Activated CD4-positive, alpha-beta T cell treated with anti-CD3 and anti-CD28 coated beads for 36 hours (primary cell): ENCODE measurements around the gene NEK4. TPM values are rescaled to one million over a fixed set of nuclear protein-coding genes. Genes with fewer than 3 reads are reported as not detected.
A peak's percentile ranks its signal among the peaks of the same experiment; 100 is the strongest.
"Not testable (repeated sequence)": the region's sequence is repeated elsewhere in the genome, so short reads cannot be mapped to it uniquely, and the experiment has no call there.

Experiments
- ATAC-seq: fragments of 200-7000 bp; cut with Tn5 transposase; one replicate; pipeline ENCODE4 v1.10.0; 2021; ENCODE audit warnings: mild to moderate bottlenecking, moderate library complexity
- CTCF ChIA-PET: fragments of 350-600 bp; sonication (Branson Sonifier 250); formaldehyde crosslinking; loops from one replicate; lab custom pipeline; 2021; ENCODE audit warnings: antibody characterized with exemption; lab: Charles Lee
- POLR2A ChIA-PET: fragments of 350-600 bp; sonication (Branson Sonifier 250); formaldehyde crosslinking; loops from one replicate; lab custom pipeline; 2021; ENCODE audit warnings: antibody characterized with exemption, inconsistent platforms; lab: Charles Lee
- DNase-seq: peaks from one replicate; pipeline ENCODE4 v3.0.0-alpha.2; 2020
- H3K27ac Mint-ChIP-seq: one replicate; pipeline ENCODE4 v1.8.0; 2021; ENCODE audit warnings: mixed read lengths
- H3K27me3 Mint-ChIP-seq: one replicate; pipeline ENCODE4 v1.8.0; 2021; ENCODE audit warnings: mixed read lengths
- H3K36me3 Mint-ChIP-seq: one replicate; pipeline ENCODE4 v1.8.0; 2021; ENCODE audit warnings: low read depth, mixed read lengths
- H3K4me1 Mint-ChIP-seq: one replicate; pipeline ENCODE4 v1.8.0; 2021; ENCODE audit warnings: mixed read lengths
- H3K4me3 Mint-ChIP-seq: one replicate; pipeline ENCODE4 v1.8.0; 2021; ENCODE audit warnings: mild to moderate bottlenecking, moderate library complexity, mixed read lengths
- H3K9me3 Mint-ChIP-seq: one replicate; pipeline ENCODE4 v1.8.0; 2021; ENCODE audit warnings: low read depth, mixed read lengths
- intact Hi-C, 2 experiments: fragments of 100-400 bp; cut with DNase I in 1 of 2; cut with micrococcal nuclease in 1 of 2; formaldehyde crosslinking; loops; one replicate each; pipeline versions ENCODE4 v1.14.2 to v1.15.1; 2022 to 2024; cut with DNase I, micrococcal nuclease
- total RNA-seq, 2 experiments: library from RNA; stranded (reverse); gene quantifications; one replicate each; pipeline ENCODE4 v1.2.3, GENCODE V29; 2021

The NEK4 gene
- total RNA-seq, 2 experiments from 2014 or later = 19.1 to 21.4 TPM

- intact Hi-C loops, H3K27ac Mint-ChIP-seq, H3K27me3 Mint-ChIP-seq, H3K36me3 Mint-ChIP-seq, H3K4me1 Mint-ChIP-seq, H3K9me3 Mint-ChIP-seq, ATAC-seq, DNase-seq, POLR2A ChIA-PET, H3K4me3 Mint-ChIP-seq, CTCF ChIA-PET: not testable (repeated sequence)
Measured at GRCh38 chr3:52776486-52776885, 5.7 kb upstream of the NEK4 start.

- intact Hi-C loops = no loop called here
- ATAC-seq (no peak), DNase-seq (no peak)
- Mint-ChIP-seq H3K4me1 (peaks cover 3% of the 10 kb centered on the region), H3K9me3 (no peaks in the 10 kb centered on the region), H3K36me3 (no peaks in the 10 kb centered on the region), H3K4me3 (no peak overlapping the region), H3K27ac (no peak overlapping the region), H3K27me3 (no peaks in the 10 kb centered on the region)
- CTCF ChIA-PET = no interaction called here
- POLR2A ChIA-PET = no interaction called here
Measured at GRCh38 chr3:52775877-52776276, 5.1 kb upstream of the NEK4 start.

- no peak overlapping the region for H3K27ac Mint-ChIP-seq
- H3K9me3 Mint-ChIP-seq = no peaks in the 10 kb centered on the region
- no peak for ATAC-seq
- no peaks in the 10 kb centered on the region for H3K36me3 Mint-ChIP-seq
- intact Hi-C loops = no loop called here
- DNase-seq = no peak
- no peak overlapping the region for H3K4me3 Mint-ChIP-seq
- POLR2A ChIA-PET = no interaction called here
- peaks cover 3% of the 10 kb centered on the region for H3K4me1 Mint-ChIP-seq
- CTCF ChIA-PET = interaction anchor here (0.9 kb wide), 1 partner anchor 335 kb away, joined by 4 read pairs; no protein-coding TSS in a partner anchor
- H3K27me3 Mint-ChIP-seq = no peaks in the 10 kb centered on the region
Measured at GRCh38 chr3:52774901-52775864, 4.4 kb upstream of the NEK4 start.

GRCh38 chr3:52774066-52774713 lies 3.5 kb upstream of the NEK4 start:
- Mint-ChIP-seq H3K27me3 (no peaks in the 10 kb centered on the region), H3K27ac (no peak overlapping the region), H3K9me3 (no peaks in the 10 kb centered on the region), H3K36me3 (peaks cover 5% of the 10 kb centered on the region), H3K4me3 (no peak overlapping the region), H3K4me1 (peaks cover 13% of the 10 kb centered on the region)
- ChIA-PET POLR2A (no interaction called here), CTCF (interaction anchor here (0.6 to 1.2 kb wide), 3 partner anchors 9 to 336 kb away, joined by 3 to 4 read pairs (median 4); no protein-coding TSS in a partner anchor)
- no peak for DNase-seq
- no peak for ATAC-seq
- intact Hi-C loops = no loop called here

DNA sequence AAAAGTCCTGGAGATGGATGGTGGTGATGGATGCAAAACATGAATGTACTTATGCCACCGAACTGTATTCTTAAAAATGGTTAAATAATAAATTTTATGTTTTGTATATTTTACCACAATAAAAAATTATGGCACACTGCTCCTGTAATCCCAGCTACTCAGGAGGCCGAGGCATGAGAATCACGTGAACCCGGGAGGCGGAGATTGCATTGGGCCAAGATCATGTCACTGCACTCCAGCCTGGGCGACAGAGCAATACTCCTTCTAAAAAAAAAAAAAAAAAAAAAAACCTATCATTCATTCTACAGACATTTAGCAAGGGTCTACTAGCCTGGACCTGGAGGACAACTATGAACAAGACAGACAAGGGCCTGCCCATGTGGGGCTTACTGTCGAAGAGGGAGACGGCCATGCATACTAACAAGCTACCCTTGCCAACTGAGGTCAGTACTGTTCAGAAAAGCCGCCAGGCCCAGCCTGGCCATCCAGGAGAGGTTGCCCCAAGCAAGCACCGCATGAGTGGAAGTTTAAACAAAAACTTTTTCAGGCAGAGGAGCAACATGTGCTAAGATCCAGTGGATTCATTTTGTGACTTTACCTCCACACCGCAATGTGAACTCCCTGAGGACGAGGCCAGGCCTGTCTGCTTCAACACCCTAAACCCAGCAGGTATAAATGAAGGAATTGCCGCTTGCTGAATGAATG lies 2.8 kb upstream of the NEK4 start:
- CTCF ChIA-PET = interaction anchor here (0.6 to 1.2 kb wide), 2 partner anchors 10 to 142 kb away, joined by 3 to 4 read pairs; no protein-coding TSS in a partner anchor
- no peak overlapping the region for H3K27ac Mint-ChIP-seq
- DNase-seq = no peak
- ATAC-seq = no peak
- peaks cover 15% of the 10 kb centered on the region for H3K4me1 Mint-ChIP-seq
- no peaks in the 10 kb centered on the region for H3K9me3 Mint-ChIP-seq
- peaks cover 5% of the 10 kb centered on the region for H3K36me3 Mint-ChIP-seq
- intact Hi-C loops = no loop called here
- H3K27me3 Mint-ChIP-seq = no peaks in the 10 kb centered on the region
- H3K4me3 Mint-ChIP-seq = no peak overlapping the region
- POLR2A ChIA-PET = no interaction called here

GRCh38 chr3:52771702-52772101 lies 962 bp upstream of the NEK4 start:
- ChIA-PET POLR2A (no interaction called here), CTCF (interaction anchor here (0.6 to 1.3 kb wide), 5 partner anchors 8 to 67 kb away, joined by 3 to 4 read pairs (median 3); no protein-coding TSS in a partner anchor)
- Mint-ChIP-seq H3K27ac (peak overlapping the region; percentile 94), H3K4me1 (peaks cover 15% of the 10 kb centered on the region), H3K27me3 (no peaks in the 10 kb centered on the region), H3K9me3 (no peaks in the 10 kb centered on the region), H3K36me3 (peaks cover 6% of the 10 kb centered on the region), H3K4me3 (peak overlapping the region; percentile 81)
- intact Hi-C loops = loop anchor here (2.0 kb wide), 3 partner anchors 65 to 273 kb away; partner anchors contain the start of genes SPCS1 (in 1 of the 2) and STIMATE (in 1 of the 2)
- DNase-seq (no peak), ATAC-seq (no peak)

GRCh38 chr3:52771334-52771681 lies 568 bp upstream of the NEK4 start:
- CTCF ChIA-PET = interaction anchor here (0.6 to 1.3 kb wide), 7 partner anchors 9 to 446 kb away, joined by 3 to 4 read pairs (median 3); partner anchors contain the start of gene TNNC1
- Mint-ChIP-seq H3K36me3 (peaks cover 6% of the 10 kb centered on the region), H3K4me3 (peak overlapping the region; percentile 81), H3K27ac (peak overlapping the region; percentile 94), H3K9me3 (no peaks in the 10 kb centered on the region), H3K4me1 (peaks cover 15% of the 10 kb centered on the region), H3K27me3 (no peaks in the 10 kb centered on the region)
- intact Hi-C loops = loop anchor here (2.0 kb wide), 3 partner anchors 65 to 273 kb away; partner anchors contain the start of genes SPCS1 (in 1 of the 2) and STIMATE (in 1 of the 2)
- POLR2A ChIA-PET = no interaction called here
- DNase-seq (no peak), ATAC-seq (peak; percentile 30)

- Mint-ChIP-seq H3K36me3 (peaks cover 10% of the 10 kb centered on the region), H3K27me3 (no peaks in the 10 kb centered on the region), H3K4me1 (peaks cover 15% of the 10 kb centered on the region), H3K9me3 (no peaks in the 10 kb centered on the region), H3K27ac (peak overlapping the region; percentile 86), H3K4me3 (peak overlapping the region; percentile 81)
- ChIA-PET POLR2A (no interaction called here), CTCF (interaction anchor here (0.6 to 1.2 kb wide), 6 partner anchors 14 to 316 kb away, joined by 3 read pairs; partner anchors contain the start of gene TNNC1)
- DNase-seq (no peak), ATAC-seq (no peak)
- intact Hi-C loops = loop anchor here (1.0 to 2.0 kb wide), 4 partner anchors 63 to 275 kb away; partner anchors contain the start of genes GLT8D1 (in 1 of the 2), SPCS1 (in 1 of the 2) and STIMATE (in 1 of the 2)
Measured at GRCh38 chr3:52769786-52770455, 819 bp downstream of the NEK4 start.

DNA sequence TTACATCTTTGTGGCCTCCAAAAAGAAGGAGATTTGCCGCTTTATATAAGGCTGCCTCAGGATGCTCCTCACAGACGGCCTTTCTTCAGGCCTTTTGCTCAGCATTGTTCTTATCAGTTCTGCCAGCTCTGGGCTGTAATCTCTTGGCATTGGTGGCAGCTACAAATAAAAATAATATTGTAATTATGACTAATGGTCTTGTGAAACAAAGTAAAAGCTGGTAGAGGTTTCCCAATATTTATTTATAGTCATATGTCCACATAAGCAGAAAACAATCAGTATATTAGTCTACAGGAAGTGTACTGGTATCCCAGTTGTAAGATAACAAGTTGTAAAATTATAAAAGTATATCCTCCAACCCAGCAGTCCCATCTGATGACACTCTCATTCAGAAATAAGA lies 7.3 kb downstream of the NEK4 start:
- H3K36me3 Mint-ChIP-seq = peaks cover 32% of the 10 kb centered on the region
- peaks cover 4% of the 10 kb centered on the region for H3K4me1 Mint-ChIP-seq
- ATAC-seq (no peak), DNase-seq (no peak)
- intact Hi-C loops = no loop called here
- ChIA-PET POLR2A (no interaction called here), CTCF (no interaction called here)
- no peaks in the 10 kb centered on the region for H3K27me3 Mint-ChIP-seq
- H3K4me3 Mint-ChIP-seq = no peak overlapping the region
- no peak overlapping the region for H3K27ac Mint-ChIP-seq
- no peaks in the 10 kb centered on the region for H3K9me3 Mint-ChIP-seq

GRCh38 chr3:52756141-52756540 lies 14.6 kb downstream of the NEK4 start:
- peaks cover 4% of the 10 kb centered on the region for H3K4me1 Mint-ChIP-seq
- ChIA-PET POLR2A (no interaction called here), CTCF (interaction anchor here (1.0 kb wide), 1 partner anchor 13 kb away, joined by 3 read pairs; no protein-coding TSS in a partner anchor)
- H3K4me3 Mint-ChIP-seq = no peak overlapping the region
- H3K27me3 Mint-ChIP-seq = no peaks in the 10 kb centered on the region
- intact Hi-C loops = no loop called here
- DNase-seq = no peak
- no peak overlapping the region for H3K27ac Mint-ChIP-seq
- no peaks in the 10 kb centered on the region for H3K9me3 Mint-ChIP-seq
- H3K36me3 Mint-ChIP-seq = peaks cover 30% of the 10 kb centered on the region
- ATAC-seq = no peak
